GM13976 (cell line): ENCODE measurements around the gene KCNQ1.

ENCODE experiments used
- DNase-seq: peaks from one replicate; pipeline ENCODE4 v3.0.0; 2012; ENCODE audit warnings: low spot score
- in situ Hi-C: fragments of 300-500 bp; cut with MboI; formaldehyde crosslinking; loops from one replicate; pipeline ENCODE4 v1.12.0; 2022; ENCODE audit warnings: low sequenced_read_pairs, mixed read lengths, inconsistent platforms; ENCODE audit not compliant: unreplicated experiment
- TF ChIP-seq, protein P1 (sequence below): IDR thresholded peaks from 2 replicates; pipeline ENCODE4 v1.5.1; 2012; ENCODE audit warnings: borderline replicate concordance, mild to moderate bottlenecking; ENCODE audit not compliant: insufficient read depth; ENCODE audit errors: extremely low read depth, missing control alignments, control extremely low read depth

Gene KCNQ1

DNA sequence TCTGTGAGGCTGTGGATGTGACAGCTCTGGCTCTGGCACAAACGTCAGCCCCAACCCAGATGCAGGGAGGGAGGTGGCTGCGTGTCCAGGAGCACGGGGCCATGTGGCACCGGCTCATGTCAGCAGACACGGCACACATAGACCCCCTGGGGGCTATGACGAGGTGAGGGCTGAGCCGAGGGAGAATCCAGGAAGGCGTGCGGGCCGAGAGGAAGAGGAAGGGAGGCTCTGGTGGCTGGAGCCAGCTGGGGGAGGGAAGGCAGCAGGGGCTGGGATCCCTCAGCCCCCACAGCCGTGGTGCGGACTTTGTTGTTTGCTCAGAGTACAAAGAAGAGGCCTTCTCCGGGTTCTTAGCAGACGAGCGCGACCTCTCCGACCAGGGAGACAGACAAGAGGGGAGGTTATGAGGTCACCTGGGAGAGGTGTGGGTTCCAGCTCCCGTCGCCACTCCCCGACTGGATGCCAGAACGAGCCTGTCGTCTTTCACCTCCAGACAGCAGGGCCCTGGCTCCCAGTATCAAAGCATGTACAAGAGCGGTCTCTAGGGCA is 394.7 kb downstream of the KCNQ1 start:
- DNase-seq, result no peak
- TF ChIP-seq, protein P1, sequence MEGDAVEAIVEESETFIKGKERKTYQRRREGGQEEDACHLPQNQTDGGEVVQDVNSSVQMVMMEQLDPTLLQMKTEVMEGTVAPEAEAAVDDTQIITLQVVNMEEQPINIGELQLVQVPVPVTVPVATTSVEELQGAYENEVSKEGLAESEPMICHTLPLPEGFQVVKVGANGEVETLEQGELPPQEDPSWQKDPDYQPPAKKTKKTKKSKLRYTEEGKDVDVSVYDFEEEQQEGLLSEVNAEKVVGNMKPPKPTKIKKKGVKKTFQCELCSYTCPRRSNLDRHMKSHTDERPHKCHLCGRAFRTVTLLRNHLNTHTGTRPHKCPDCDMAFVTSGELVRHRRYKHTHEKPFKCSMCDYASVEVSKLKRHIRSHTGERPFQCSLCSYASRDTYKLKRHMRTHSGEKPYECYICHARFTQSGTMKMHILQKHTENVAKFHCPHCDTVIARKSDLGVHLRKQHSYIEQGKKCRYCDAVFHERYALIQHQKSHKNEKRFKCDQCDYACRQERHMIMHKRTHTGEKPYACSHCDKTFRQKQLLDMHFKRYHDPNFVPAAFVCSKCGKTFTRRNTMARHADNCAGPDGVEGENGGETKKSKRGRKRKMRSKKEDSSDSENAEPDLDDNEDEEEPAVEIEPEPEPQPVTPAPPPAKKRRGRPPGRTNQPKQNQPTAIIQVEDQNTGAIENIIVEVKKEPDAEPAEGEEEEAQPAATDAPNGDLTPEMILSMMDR, result no peak
- in situ Hi-C loops, result no loop called here

DNA sequence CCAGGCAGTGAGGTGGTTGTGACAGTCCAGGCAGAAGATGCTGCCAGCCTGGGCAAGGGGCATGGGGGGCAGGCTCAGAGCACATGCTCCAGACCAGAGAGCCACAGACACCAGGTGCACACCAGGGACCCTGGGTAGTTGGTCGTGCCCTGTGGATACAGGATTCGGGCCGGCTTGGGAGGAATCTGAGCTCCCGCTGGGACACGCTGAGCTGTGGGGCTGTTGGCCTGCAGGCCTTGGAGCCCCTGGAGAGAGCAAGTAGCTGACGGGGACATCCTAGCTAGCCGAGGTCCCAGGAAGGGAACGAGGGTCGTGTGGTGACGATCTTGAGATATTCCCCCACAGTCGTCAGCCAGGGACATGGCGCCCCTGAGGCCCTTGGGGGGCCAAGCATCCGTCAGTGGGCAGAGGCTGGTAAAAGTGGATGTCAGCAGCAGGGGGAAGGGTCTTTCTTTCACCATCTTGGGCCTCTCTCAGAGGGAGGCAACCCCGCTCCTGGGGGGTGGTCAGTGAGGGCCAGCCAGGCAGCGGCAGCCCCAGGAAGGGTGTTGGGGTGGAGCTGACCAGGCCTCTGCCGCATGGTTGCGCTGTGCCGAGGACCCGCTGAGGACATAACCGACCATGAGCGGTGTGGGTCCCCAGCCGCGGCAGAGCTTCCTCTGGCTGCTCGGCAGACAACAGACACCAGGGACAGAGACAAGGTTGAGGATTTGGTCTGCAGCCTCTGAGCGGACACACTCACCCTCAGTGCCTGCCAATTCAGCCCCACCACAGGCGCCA is 396.8 kb downstream of the KCNQ1 start:
- TF ChIP-seq, protein P1, result no peak
- in situ Hi-C loops, result no loop called here
- DNase-seq, result no peak

DNA sequence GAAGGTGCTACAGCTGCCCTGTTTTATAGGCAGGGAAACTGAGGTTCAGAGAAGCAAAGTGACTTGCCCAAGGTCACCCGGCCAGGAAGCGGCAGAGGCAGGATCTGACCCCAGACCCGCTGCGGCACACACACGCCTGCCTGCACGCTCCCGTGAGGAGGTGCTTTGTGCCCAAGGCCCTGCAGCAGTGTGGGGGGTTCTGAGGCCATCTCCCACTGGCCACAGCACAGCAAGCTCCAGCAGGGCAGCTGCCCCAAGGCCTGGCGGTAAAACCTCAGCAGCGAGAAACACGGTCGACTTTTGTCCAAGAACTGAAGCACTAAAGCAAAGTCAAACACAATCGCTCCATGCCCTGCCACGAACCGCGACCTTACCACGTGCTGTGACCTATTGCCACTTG is 398.1 kb downstream of the KCNQ1 start:
- TF ChIP-seq, protein P1, result no peak
- no peak for DNase-seq
- in situ Hi-C loops, result no loop called here

DNA sequence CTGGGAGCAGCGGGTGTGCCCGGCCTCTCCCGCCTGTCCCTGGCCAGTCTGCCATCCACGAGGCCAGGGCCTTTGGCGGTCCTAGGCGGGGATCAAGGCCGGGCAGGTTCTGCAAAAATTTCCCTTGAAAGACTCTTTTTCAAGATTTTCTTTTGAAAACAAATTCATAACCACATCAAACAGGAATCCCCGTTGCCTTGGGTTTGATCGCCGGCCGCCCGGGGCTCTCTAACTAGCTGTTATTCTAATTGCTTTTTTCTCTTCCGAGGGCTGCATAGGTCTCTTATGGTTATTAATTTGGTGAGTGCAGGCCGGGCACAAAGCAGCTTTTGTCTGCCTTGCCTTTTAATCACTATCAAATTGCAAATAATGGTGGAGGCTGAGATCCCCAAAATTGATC is 398.7 kb downstream of the KCNQ1 start:
- in situ Hi-C loops, result no loop called here
- no peak for DNase-seq
- TF ChIP-seq, protein P1, result no peak

DNA sequence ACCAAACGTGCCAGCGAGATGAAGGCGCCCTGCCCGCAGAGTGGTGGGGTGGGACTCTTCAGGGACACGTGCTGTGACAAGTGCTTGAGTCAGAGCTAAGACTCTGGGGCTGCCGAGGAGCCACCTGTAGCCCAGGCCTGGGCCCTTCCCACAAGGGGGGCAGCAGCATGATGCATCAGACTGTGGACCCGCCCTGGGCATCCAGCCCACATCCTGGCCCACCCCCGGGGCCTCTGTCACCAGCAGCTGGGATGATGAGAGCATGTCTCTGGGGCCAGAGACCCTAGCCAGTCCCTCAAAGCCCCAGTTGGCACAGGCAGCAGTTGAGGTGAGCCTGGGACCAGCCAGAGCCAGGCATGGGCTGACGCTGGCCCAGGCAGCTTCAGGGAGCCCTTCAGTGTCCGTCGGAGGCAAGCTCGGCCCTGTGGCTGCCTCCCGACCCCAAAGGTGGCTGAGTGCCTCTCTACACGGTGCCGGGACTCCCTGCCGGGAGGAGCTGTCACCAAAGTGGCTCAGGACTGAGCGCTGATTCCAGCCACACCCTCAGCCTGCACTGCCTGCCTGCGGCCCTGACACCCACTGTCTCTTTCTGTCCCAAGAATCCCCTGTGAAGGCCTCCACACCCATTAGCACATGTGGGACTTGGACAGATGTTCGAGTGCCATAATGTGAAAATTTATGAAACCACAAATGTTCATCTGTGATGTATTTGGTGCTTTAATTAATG is 399.5 kb downstream of the KCNQ1 start:
- in situ Hi-C loops, result no loop called here
- TF ChIP-seq, protein P1, result no peak
- DNase-seq, result no peak

DNA sequence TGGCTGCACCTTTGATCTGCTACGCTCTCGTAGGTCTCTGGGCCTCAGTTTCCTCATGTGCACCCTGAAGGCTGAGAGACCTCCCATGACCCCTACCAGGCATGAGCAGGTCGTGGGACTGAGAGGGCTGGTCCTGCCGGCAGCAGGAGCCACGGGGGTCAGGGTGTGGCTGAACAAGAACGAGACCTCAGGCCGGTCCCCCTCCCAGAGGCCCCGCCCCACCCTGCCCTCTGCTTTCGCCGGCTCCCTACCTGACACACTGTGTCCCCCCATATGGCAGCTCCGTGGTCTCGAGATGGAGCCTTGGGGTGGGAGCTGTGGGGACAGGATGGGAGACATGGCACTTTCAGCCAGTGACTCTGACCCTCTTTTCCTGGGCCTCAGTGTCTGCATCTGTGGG is 400.2 kb downstream of the KCNQ1 start:
- in situ Hi-C loops, result no loop called here
- TF ChIP-seq, protein P1, result no peak
- no peak for DNase-seq
